Stimulated activated CD8-positive, alpha-beta memory T cell treated with anti-CD3 and anti-CD28 coated beads, Interleukin-4, amount 100 ng/mL, for 24 hours (primary cell): Measurements from ENCODE around the gene PRRC2B.
"Not testable (repeated sequence)": the region's sequence is repeated elsewhere in the genome, so short reads cannot be mapped to it uniquely, and the experiment has no call there.

Experiments
- DNase-seq: peaks from one replicate; pipeline ENCODE4 v3.0.0-alpha.2; 2020; ENCODE audit warnings: low read depth

Gene PRRC2B

DNA sequence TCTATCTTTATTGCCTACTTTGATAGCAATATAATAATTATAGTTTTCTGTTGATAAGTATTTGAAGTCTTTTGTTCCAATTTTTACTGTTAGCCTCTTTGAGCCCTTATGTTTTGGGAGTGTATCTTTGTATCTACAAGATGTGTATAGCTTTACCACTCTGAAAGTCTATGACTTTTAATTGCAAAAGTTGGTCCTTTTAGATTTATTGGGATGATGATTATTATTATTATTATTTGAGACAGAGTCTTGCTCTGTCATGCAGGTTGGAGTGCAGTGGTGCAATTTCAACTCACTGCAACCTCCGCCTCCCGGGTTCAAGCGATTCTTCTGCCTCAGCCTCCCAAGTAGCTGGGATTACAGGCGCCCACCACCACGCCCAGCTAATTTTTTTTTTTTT lies 78.2 kb downstream of the PRRC2B start:
- not testable (repeated sequence) for DNase-seq

GRCh38 chr9:131473198-131473885 lies 79.5 kb downstream of the PRRC2B start:
- DNase-seq, result no peak

DNA sequence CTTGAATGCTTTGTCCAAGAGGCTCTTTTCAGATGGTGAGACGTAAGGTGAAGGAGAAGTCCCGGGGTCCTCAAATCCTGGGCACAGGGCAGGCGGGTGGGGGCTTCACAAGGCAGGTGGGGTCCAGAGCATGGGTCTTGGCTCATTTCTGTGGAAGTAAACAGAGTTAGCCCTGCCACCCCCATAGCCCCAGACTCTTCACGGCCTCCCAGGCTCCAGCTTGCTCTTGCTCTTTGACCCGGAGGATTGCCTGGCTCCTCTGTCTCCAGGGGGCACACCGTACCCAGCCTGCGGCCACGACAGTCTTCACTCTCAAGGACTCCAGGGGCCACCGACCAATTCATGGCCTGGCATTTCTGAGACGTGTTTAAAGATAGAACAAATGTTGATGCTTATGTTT lies 80.0 kb downstream of the PRRC2B start:
- DNase-seq, result no peak

GRCh38 chr9:131474711-131475110 lies 80.8 kb downstream of the PRRC2B start:
- DNase-seq, result no peak

DNA sequence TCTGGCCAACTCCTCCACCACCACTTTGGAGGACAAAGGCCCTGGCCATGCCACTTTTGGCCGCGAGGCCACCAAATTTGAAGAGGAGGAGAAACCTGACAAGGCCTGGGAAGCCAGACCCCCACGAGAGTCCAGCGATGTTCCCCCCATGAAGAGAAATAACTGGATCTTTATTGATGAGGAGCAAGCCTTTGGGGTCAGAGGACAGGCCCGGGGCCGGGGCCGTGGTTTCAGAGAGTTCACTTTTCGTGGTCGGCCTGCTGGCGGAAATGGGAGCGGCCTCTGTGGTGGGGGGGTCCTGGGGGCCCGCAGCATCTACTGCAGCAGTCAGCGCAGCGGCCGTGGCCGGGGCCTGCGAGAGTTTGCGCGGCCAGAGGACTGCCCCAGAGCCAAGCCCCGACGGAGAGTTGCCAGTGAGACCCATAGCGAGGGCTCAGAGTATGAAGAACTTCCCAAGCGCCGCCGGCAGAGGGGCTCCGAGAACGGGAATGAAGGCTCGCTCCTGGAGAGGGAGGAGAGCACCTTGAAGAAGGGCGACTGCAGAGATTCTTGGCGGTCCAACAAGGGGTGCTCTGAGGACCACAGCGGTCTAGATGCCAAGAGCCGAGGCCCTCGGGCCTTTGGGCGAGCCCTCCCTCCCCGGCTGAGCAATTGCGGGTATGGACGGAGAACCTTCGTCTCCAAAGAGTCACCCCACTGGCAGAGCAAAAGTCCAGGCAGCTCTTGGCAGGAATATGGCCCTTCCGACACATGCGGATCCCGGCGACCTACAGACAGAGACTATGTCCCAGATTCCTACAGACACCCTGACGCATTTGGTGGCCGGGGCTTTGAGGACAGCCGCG lies 81.4 kb downstream of the PRRC2B start:
- no peak for DNase-seq

GRCh38 chr9:131475956-131476776 lies 82.3 kb downstream of the PRRC2B start:
- no peak for DNase-seq

DNA sequence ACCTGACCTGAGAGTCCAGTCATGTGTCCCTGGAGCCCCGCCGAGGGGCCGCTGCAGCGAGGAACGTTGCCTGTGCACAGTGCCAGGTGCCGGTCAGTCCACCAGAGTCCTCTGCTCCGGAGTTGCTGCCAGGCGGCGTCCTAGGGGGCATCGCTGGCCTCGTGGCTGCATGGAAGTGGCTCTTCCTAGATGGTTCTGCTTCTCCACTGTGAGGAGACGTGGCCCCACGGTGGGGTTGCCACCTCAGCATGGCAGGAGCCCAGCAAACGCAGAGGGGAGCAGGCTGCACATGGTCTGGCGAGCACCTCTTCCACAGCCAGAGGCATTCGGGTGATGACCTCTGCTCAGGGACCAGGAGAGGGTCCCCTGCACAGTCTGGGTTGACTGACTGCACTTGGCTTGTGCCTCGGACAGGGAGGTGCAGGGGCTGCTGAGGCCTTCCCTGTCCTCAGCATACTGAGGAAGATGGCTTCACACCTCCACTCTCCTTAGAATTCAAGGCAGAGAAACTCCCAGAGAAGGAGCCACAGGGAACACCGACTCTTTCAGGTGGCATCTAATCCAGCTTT lies 83.0 kb downstream of the PRRC2B start:
- DNase-seq, result no peak

DNA sequence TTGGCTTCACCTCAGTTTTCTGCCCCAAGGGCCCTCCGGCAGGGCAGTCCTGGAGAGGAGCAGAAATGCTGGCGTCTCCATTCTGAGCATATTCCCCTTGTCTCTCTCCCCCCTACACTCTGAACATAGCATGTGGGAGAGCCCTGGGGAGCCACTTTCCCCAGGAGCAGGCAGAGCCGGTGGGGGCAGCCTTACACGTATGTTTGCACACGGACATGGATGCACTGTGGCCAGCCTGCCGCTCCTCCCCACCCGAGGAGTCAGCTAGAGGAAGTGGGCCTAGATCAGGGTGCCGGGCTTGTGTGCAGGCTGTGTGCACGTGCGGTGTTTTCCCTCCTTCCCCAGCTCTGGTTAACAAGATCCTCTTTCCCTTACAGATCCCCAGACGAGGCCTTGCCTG lies 83.5 kb downstream of the PRRC2B start:
- DNase-seq, result no peak

DNA sequence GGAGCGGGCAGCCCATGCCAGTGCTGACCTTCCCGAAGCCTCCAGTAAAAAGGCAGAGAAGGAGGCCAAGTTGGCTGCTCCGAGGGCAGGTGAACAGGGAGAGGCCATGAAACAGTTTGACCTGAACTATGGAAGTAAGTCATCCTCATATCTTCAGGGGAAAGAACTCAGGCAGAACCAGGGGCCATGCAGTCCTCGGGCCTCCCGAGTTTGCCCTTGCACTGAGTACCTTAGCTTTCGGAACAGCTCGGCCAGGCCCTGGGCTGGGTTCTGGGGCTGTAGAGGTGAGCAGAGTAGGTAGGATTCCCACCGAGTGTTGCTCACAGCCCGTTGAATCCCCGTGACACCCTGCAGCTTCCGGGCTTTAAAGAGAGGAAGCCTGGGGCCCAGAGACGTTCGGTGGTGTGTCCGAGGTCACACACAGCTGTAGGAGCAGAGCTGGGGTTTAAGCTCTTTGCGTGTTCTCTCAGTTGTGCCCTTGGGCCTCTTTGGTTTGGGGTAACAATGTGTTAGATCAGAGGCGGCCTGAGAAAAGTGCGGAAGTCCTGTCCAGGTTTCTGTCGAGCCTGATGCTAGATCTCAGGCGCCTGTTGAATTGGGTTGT lies 84.0 kb downstream of the PRRC2B start:
- no peak for DNase-seq

DNA sequence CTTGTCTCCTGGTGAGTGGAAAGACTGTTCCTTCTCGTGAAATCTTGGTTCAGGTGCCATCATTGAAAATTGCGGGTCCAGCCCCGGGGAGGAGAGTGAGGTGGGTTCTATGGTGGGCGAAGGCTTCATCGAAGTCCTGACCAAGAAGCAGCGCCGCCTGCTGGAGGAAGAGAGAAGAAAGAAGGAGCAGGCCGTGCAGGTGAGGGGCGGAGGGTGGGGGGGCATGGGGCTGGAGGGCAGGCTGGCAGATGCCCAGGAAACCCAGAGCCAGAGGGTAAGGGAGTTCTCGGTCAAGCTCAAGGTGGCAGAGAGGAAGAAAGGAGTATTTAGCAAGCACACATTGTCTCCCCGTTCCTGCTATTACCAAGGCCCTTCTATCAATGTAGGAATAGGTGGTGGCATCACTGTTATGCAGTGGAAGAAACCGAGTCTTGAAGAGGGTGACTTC lies 84.6 kb downstream of the PRRC2B start:
- peak; percentile 39 for DNase-seq

GRCh38 chr9:131478911-131479310 lies 85.0 kb downstream of the PRRC2B start:
- DNase-seq, result no peak

DNA sequence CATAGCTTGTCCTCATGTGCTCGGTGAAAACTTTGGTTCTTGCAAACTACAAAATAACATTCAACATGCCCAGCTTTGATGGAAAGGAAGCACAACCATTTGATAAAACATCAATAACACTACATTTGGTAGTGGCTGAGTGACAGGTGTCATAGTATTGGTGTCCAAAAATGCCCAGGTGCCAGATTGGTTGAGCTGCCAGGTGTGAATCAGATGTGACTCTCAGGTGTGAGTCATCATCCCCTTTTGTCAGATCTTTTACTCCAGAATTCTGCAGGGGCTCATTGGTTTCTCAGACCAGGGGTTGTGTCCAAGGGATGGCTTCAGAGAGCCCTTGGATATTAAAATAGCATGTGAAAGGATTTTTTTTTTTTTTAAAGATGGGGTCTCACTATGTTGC lies 86.4 kb downstream of the PRRC2B start:
- DNase-seq, result no peak

DNA sequence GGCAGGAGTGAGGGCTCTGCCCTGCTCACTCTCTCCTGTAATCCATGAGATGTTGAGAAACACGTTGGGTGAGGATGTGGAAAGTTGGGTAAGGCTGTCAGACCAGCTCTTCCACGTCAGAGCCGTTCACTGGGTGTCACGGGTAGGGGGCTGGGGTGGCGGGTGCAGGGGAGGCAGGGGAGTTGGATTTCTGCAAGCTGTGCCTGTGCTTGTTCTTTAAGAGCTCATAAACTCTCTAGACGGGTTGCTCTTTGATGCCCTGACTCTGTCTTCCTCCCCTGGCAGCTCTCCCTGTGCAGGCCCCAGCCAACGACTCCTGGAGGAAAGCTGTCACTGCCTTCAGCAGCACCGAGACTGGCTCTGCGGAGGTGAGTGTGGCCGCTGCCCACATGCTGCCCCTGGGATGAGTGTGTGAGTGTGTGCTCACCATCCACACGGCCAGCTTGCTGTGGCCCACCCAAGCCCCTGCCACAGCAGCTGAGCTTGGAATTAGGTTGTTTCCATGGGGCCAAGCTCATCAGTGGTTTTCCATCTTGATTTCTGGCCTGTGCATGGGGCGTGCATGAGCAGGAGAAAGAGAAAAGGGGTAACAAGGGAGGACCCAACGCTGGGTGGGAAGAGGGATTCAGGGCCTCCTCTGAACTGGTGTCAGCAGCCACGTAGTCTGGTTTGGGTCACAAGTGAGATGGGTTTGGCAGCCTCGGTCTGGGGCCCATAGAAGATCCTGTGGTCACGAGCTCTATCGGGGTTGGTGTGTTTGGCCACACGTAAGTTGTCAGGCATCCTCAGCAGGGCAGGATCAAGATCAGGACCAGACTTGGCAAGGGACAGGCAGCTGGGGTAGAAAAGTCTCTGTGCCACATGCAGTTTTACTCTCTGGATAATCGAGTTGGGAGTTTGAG lies 87.8 kb downstream of the PRRC2B start:
- DNase-seq, result no peak

DNA sequence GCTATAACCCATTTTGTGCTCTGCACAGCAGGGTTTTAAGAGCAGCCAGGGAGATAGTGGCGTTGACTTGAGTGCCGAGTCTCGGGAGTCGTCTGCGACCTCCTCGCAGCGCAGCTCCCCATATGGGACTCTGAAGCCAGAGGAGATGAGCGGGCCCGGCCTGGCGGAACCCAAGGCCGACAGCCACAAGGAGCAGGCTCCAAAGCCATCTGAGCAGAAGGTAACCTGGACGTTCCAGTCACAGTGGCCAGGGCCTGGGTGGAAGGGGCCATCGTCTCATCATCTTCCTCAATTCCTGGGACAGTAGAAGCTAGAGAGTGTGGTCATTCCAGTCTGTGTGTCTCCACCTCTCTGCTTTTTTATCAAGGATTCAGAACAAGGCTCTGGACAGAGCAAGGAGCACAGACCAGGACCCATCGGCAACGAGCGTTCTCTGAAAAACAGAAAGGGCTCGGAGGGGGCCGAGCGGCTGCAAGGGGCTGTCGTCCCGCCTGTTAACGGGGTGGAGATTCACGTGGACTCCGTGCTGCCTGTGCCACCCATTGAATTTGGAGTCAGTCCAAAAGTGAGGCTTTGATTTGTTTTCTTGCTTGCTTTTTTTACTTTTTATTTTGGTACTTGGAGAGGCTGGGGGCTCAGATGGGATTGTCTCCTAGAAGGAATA lies 88.6 kb downstream of the PRRC2B start:
- no peak for DNase-seq

- DNase-seq, result no peak
Observed at GRCh38 chr9:131483319-131484050, 89.6 kb downstream of the PRRC2B start.

DNA sequence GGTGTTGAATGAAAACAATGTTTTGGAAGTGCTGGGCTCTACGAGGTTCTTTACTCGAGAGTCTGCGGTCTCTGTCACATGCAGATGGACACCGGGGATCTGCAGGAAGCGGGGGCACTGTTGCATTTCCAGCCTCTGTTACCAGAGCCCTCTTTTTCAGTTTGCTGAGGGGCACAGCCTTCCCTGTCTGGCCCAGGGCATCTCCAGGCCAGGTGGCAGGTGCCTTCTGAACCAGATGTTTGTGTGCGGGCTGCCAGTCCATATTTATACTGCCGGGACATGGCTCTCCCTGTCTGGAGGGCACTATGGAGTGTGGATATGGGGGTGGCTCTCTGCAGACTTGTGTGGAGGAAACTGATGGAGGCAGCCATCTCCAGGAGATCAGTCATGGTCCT lies 90.2 kb downstream of the PRRC2B start:
- DNase-seq, result no peak

DNA sequence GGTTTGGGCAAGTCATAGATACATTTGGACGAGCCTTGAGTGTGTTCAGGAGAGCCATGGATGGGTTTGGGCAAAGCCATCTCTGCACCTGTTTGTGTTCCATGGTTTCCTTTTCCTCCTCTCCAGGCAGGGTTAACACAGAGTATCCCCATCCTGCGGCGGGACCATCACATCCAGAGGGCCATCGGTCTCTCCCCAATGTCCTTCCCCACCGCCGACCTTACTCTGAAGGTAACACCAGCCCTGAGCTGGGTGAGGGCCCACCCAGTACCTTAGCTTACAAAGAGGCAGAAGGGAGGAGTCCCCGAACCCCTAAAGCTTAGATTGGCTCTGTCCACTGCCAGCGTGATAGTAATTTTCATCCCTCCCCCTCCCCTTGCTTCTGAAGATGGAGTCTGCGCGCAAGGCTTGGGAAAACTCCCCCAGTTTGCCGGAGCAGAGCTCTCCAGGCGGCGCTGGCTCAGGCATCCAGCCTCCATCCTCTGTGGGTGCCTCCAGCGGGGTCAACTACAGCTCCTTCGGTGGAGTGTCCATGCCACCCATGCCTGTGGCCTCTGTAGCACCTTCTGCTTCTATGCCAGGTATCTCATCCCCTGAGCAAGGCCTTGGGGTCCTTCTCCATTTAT lies 90.8 kb downstream of the PRRC2B start:
- no peak for DNase-seq

DNA sequence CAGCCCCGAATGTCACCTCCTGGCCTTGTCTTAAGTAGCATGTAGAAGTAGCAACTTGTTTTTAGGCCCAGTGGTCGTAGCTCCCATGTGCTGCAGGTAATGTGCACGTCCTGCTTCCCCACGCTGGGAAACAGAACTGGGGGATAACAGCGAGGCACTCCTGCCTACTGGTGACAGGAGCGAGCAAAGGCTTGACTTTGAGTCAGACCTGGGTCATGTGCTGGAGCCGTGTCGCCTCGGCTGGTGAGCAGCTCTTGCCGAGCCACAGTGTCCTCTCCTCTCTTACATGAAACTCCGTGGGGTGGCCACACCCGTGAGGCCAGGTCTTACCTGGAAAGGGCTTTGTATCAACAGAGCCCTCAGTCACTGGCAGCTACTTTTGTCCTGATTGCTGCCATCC lies 91.3 kb downstream of the PRRC2B start:
- no peak for DNase-seq
